Right lobe of liver (tissue), 6 donors: ENCODE data around the gene CAMK2N1. TPM values are rescaled to one million over a fixed set of nuclear protein-coding genes. Genes with fewer than 3 reads are reported as not detected.

Experiments
- ATAC-seq, 4 donors: fragments of 200-7000 bp; cut with Tn5 transposase; one replicate each; pipeline ENCODE4 v1.9.1; 2020; ENCODE audit warnings: mild to moderate bottlenecking in 4 of 4, moderate library complexity in 4 of 4
- DNase-seq, 3 donors: peaks; one replicate each; pipeline ENCODE4 v3.0.0-alpha.2; 2020
- H3K27ac ChIP-seq, 3 donors: fragments of 200-600 bp; one replicate each; pipeline ENCODE4 v1.8.0; 2022
- H3K27me3 ChIP-seq, 2 donors: fragments of 200-600 bp; one replicate each; pipeline ENCODE4 v1.8.0; 2022
- H3K36me3 ChIP-seq, 4 donors: fragments of 200-600 bp; sonication (generic) in 1 of 4; one replicate each; pipeline versions ENCODE4 v1.5.1 to v1.8.0; 2017 to 2022; ENCODE audit warnings: control low read depth in 1 of 4
- H3K4me1 ChIP-seq, 4 donors: fragments of 200-600 bp; sonication (generic) in 1 of 4; one replicate each; pipeline versions ENCODE4 v1.5.1 to v1.8.0; 2017 to 2022; ENCODE audit warnings: control low read depth in 1 of 4
- H3K4me3 ChIP-seq, 3 donors: fragments of 200-600 bp; one replicate each; pipeline ENCODE4 v1.8.0; 2022
- H3K9me3 ChIP-seq, 4 donors: fragments of 200-600 bp; sonication (generic) in 1 of 4; one replicate each; pipeline versions ENCODE4 v1.5.1 to v1.8.0; 2017 to 2022; ENCODE audit warnings: control low read depth in 1 of 4
- CTCF ChIP-seq, 4 donors: fragments of 200-600 bp in 3 of 4; fragments of 450-650 bp in 1 of 4; IDR thresholded peaks; one replicate each; pipeline versions ENCODE4 v1.5.1 to v1.8.0; 2016 to 2022; ENCODE audit warnings: antibody characterized with exemption in 4 of 4, mild to moderate bottlenecking in 2 of 4
- POLR2A ChIP-seq: fragments of 450-650 bp; IDR thresholded peaks from one replicate; pipeline ENCODE4 v1.6.1; 2017; ENCODE audit warnings: antibody characterized with exemption, mild to moderate bottlenecking
- WGBS: methylation state at CpG from one replicate; pipeline ENCODE4 v1.1.6; 2018; ENCODE audit warnings: low coverage, low lambda C conversion rate; ENCODE audit not compliant: insufficient coverage; ENCODE audit errors: missing lambda C conversion rate; 5-methylcytosine and 5-hydroxymethylcytosine counted together
- intact Hi-C, 2 donors: fragments of 100-400 bp; cut with DNase I; formaldehyde crosslinking; loops; one replicate each; pipeline versions ENCODE4 v1.11.2 to v1.14.1; 2022
- total RNA-seq, 6 experiments: library from RNA; depleted of rRNA in 2 of 6; stranded (reverse); fragments of >200 nt in 2 of 6; fragmentation: NEBNext Ultra II Directional in 3 of 6; extraction: Animal tissue kit (Norgen Biotek cat#: 25700) in 3 of 6; gene quantifications; one replicate each; pipeline versions ENCODE4 v1.1.0 to v1.2.4, GENCODE V29; 2016 to 2023
- donor health status: DM: no; HTN: yes; CAD: no.
- donor health status: DM: no; HTN: no; CAD: no.
- donor health status: DM: no; HTN: no; CAD: no.
- donor health status: DM: no; HTN: yes; CAD: no.
- donor health status: DM: no; HTN: yes; CAD: no.

The CAMK2N1 gene
- total RNA-seq, 6 experiments from 2014 or later: 10.4 to 30.2 (median 20.1) TPM

GRCh38 chr1:20437640-20438039 lies 48.4 kb downstream of the CAMK2N1 start:
- ATAC-seq (no peak), DNase-seq (no peak)
- no peak overlapping the region for H3K4me3 ChIP-seq
- TF ChIP-seq POLR2A: no peak
- H3K4me1 ChIP-seq: no peaks in the 10 kb centered on the region
- WGBS: 70% methylated on average over 2 of the region's 2 CpGs
- intact Hi-C loops: no loop called here
- H3K27ac ChIP-seq: no peak overlapping the region
- H3K27me3 ChIP-seq: no peaks in the 10 kb centered on the region
- H3K9me3 ChIP-seq: no peaks in the 10 kb centered on the region
- no peaks in the 10 kb centered on the region for H3K36me3 ChIP-seq

- 43% methylated on average over 4 of the region's 4 CpGs for WGBS
Observed at GRCh38 chr1:20432891-20433290, 53.1 kb downstream of the CAMK2N1 start.

More at GRCh38 chr1:20432891-20433290, 53.1 kb downstream of the CAMK2N1 start:
- Histone ChIP-seq H3K27me3 (no peaks in the 10 kb centered on the region), H3K27ac (no peak overlapping the region), H3K4me3 (no peak overlapping the region), H3K9me3 (no peaks in the 10 kb centered on the region), H3K4me1 (no peaks in the 10 kb centered on the region), H3K36me3 (no peaks in the 10 kb centered on the region)
- TF ChIP-seq CTCF (IDR thresholded peaks at IDR 0.05): no peak
- TF ChIP-seq POLR2A: no peak
- intact Hi-C loops: no loop called here
- ATAC-seq (no peak), DNase-seq (no peak)

Other genes with a start within 250 kb of the CAMK2N1 start
- not detected for gene VWA5B1, start 195.3 kb downstream of the CAMK2N1 start, total RNA-seq
- gene MUL1, start 21.9 kb upstream of the CAMK2N1 start, total RNA-seq: 10 to 100 TPM; 14.4 to 33.6 (median 16.7) TPM
- under 1 TPM in 4 of 6 experiments, not detected in 2; 0.09 to 0.24 (median 0.12) TPM for gene FAM43B, start 66.4 kb upstream of the CAMK2N1 start, total RNA-seq
- 10 to 100 TPM; 12.6 to 33.8 (median 24.5) TPM for gene CDA, start 102.9 kb upstream of the CAMK2N1 start, total RNA-seq
- 10 to 100 TPM; 67.3 to 94.1 (median 83.0) TPM for gene PINK1, start 147.2 kb upstream of the CAMK2N1 start, total RNA-seq
- 100 to 1,000 TPM in 3 of 6 experiments, 10 to 100 TPM in 3; 53.0 to 132 (median 100) TPM for gene DDOST, start 175.2 kb upstream of the CAMK2N1 start, total RNA-seq
- gene KIF17, start 231.8 kb upstream of the CAMK2N1 start, total RNA-seq: 1 to 10 TPM; 1.0 to 3.2 (median 1.3) TPM
- 1 to 10 TPM in 2 of 6 experiments, under 1 TPM in 1, not detected in 3; 0.80 to 1.8 (median 1.4) TPM for gene SH2D5, start 246.5 kb upstream of the CAMK2N1 start, total RNA-seq